NCI-H146 (cell line): Measurements from ENCODE around the gene TUBA3C.
"Not testable (repeated sequence)": the region's sequence is repeated elsewhere in the genome, so short reads cannot be mapped to it uniquely, and the experiment has no call there.

Experiments
- DNase-seq: peaks from one replicate; lab custom pipeline; 2025; lab: John Stamatoyannopoulos, UW

Gene TUBA3C

GRCh38 chr13:19181621-19182485 is at the start of gene TUBA3C:
Gene TUBA3C (minus strand): TSS chr13:19181824. CDS start chr13:19181747, 77 bp downstream.
- DNase-seq: peak; percentile 9

- not testable (repeated sequence) for DNase-seq
Observed at GRCh38 chr13:19207413-19207812, 25.8 kb upstream of the TUBA3C start.

GRCh38 chr13:19192622-19193021 is 11.0 kb upstream of the TUBA3C start:
- DNase-seq: not testable (repeated sequence)

- not testable (repeated sequence) for DNase-seq
Observed at GRCh38 chr13:19189911-19190310, 8.3 kb upstream of the TUBA3C start.

GRCh38 chr13:19189368-19189767 is 7.7 kb upstream of the TUBA3C start:
- DNase-seq: peak; percentile 4

GRCh38 chr13:19185865-19186645 is 4.4 kb upstream of the TUBA3C start:
- DNase-seq: no peak

GRCh38 chr13:19185086-19185864 is 3.7 kb upstream of the TUBA3C start:
- no peak for DNase-seq

GRCh38 chr13:19184176-19184575 is 2.6 kb upstream of the TUBA3C start:
- no peak for DNase-seq

- DNase-seq: no peak
Observed at GRCh38 chr13:19183676-19184075, 2.1 kb upstream of the TUBA3C start.

GRCh38 chr13:19182536-19182935 is 912 bp upstream of the TUBA3C start:
- no peak for DNase-seq

- DNase-seq: no peak
Observed at GRCh38 chr13:19181021-19181620, 503 bp downstream of the TUBA3C start.

GRCh38 chr13:19179916-19180315 is 1.7 kb downstream of the TUBA3C start:
- no peak for DNase-seq

GRCh38 chr13:19178901-19179593 is 2.6 kb downstream of the TUBA3C start:
- no peak for DNase-seq

- DNase-seq: not testable (repeated sequence)
Observed at GRCh38 chr13:19176981-19177776, 4.4 kb downstream of the TUBA3C start.

- DNase-seq: no peak
Observed at GRCh38 chr13:19173752-19174151, 7.9 kb downstream of the TUBA3C start.

- DNase-seq: no peak
Observed at GRCh38 chr13:19172647-19173030, 9.0 kb downstream of the TUBA3C start.

GRCh38 chr13:19172007-19172646 is 9.5 kb downstream of the TUBA3C start:
- DNase-seq: no peak

- DNase-seq: no peak
Observed at GRCh38 chr13:19171563-19171962, 10.1 kb downstream of the TUBA3C start.

GRCh38 chr13:19169991-19170390 is 11.6 kb downstream of the TUBA3C start:
- DNase-seq: no peak

GRCh38 chr13:19169496-19169895 is 12.1 kb downstream of the TUBA3C start:
- no peak for DNase-seq
